Smooth muscle cell of the umbilical artery (primary cell): ENCODE data around the gene CDC42EP1. TPM values are rescaled to one million over a fixed set of nuclear protein-coding genes. Genes with fewer than 3 reads are reported as not detected.

Experiments used
- total RNA-seq: library from RNA; depleted of rRNA; stranded (reverse); fragments of >200 nt; gene quantifications from 2 replicates; pipeline ENCODE4 v1.2.3, GENCODE V29; 2014

CDC42EP1 gene
- total RNA-seq, result 18.1 and 29.2 TPM in 2 replicates

GRCh38 chr22:37559901-37560607, at the start of gene CDC42EP1:
Gene CDC42EP1 (plus strand): TSS chr22:37560480. CDS start chr22:37566350, 5,870 bp downstream.

GRCh38 chr22:37519268-37520195, 40.7 kb upstream of the CDC42EP1 start, which contains the start of gene CARD10:
Gene CARD10 (minus strand): TSS chr22:37519415. CDS start chr22:37519200, 215 bp downstream.

GRCh38 chr22:37608477-37609239, 48.4 kb downstream of the CDC42EP1 start, which contains the start of gene GGA1:
Gene GGA1 (plus strand): TSS chr22:37608834. CDS start chr22:37608861, 27 bp downstream.

Other genes with a start within 250 kb of the CDC42EP1 start
- 0.59 and 0.74 TPM in 2 replicates for gene ELFN2, start 133.0 kb upstream of the CDC42EP1 start, total RNA-seq
- 0.28 and 0.59 TPM in 2 replicates for gene MFNG, start 74.1 kb upstream of the CDC42EP1 start, total RNA-seq
- 2.1 and 7.5 TPM in 2 replicates for gene CARD10, start 41.1 kb upstream of the CDC42EP1 start, total RNA-seq
- gene LGALS2, start 19.6 kb downstream of the CDC42EP1 start, total RNA-seq, result not detected in 2 replicates
- gene GGA1, start 48.4 kb downstream of the CDC42EP1 start, total RNA-seq, result 41.9 and 70.4 TPM in 2 replicates
- 46.5 and 47.5 TPM in 2 replicates for gene SH3BP1, start 79.2 kb downstream of the CDC42EP1 start, total RNA-seq
- 13.7 and 15.0 TPM in 2 replicates for gene PDXP, start 98.2 kb downstream of the CDC42EP1 start, total RNA-seq
- gene LGALS1, start 115.2 kb downstream of the CDC42EP1 start, total RNA-seq, result 2,277 and 6,043 TPM in 2 replicates
- gene NOL12, start 125.9 kb downstream of the CDC42EP1 start, total RNA-seq, result 10.7 and 18.0 TPM in 2 replicates
- gene TRIOBP, start 136.6 kb downstream of the CDC42EP1 start, total RNA-seq, result 160 and 222 TPM in 2 replicates
- gene GCAT, start 247.5 kb downstream of the CDC42EP1 start, total RNA-seq, result 29.5 and 48.7 TPM in 2 replicates